Heart right ventricle (tissue), 16 donors: Measurements from ENCODE around the gene BRF1. TPM values are rescaled to one million over a fixed set of nuclear protein-coding genes. Genes with fewer than 3 reads are reported as not detected.

ENCODE experiments used
- ATAC-seq, 8 donors: fragments of 200-7000 bp; cut with Tn5 transposase; one replicate each; pipeline ENCODE4 v1.9.1; 2020; ENCODE audit warnings: mild to moderate bottlenecking in 8 of 8, moderate library complexity in 8 of 8, moderate number of reproducible peaks in 1 of 8
- DNase-seq, 2 donors: peaks; one replicate each; pipeline ENCODE4 v3.0.0-alpha.2; 2020
- H3K27ac ChIP-seq, 10 donors: fragments of 200-600 bp; sonication (generic) in 2 of 10; one replicate each; pipeline versions ENCODE4 v1.5.0 to v1.8.0; 2020 to 2022; ENCODE audit warnings: mild to moderate bottlenecking in 3 of 10
- H3K27me3 ChIP-seq, 7 donors: fragments of 200-600 bp; one replicate each; pipeline ENCODE4 v1.8.0; 2021 to 2022; ENCODE audit warnings: mild to moderate bottlenecking in 2 of 7
- H3K36me3 ChIP-seq, 9 donors: fragments of 200-600 bp; sonication (generic) in 1 of 9; one replicate each; pipeline versions ENCODE4 v1.5.0 to v1.8.0; 2020 to 2022; ENCODE audit warnings: mild to moderate bottlenecking in 2 of 9
- H3K4me1 ChIP-seq, 9 donors: fragments of 200-600 bp; sonication (generic) in 1 of 9; one replicate each; pipeline versions ENCODE4 v1.5.0 to v1.8.0; 2020 to 2022; ENCODE audit warnings: mild to moderate bottlenecking in 4 of 9
- H3K4me3 ChIP-seq, 10 donors: fragments of 200-600 bp; sonication (generic) in 2 of 10; one replicate each; pipeline versions ENCODE4 v1.5.0 to v1.8.0; 2020 to 2022; ENCODE audit warnings: mild to moderate bottlenecking in 7 of 10, moderate library complexity in 2 of 10
- H3K9me3 ChIP-seq, 11 donors: fragments of 200-600 bp in 10 of 11; sonication (generic) in 2 of 11; one replicate each; pipeline versions ENCODE4 v1.5.0 to v1.8.0; 2013 to 2022; ENCODE audit warnings: mild to moderate bottlenecking in 2 of 11, control low read depth in 1 of 11, moderate library complexity in 1 of 11
- WGBS, 2 donors: extraction: QIAGEN DNeasy Blood & Tissue Kit; methylation state at CpG; one replicate each; pipeline ENCODE4 v1.1.7; 2013; ENCODE audit warnings: inconsistent platforms in 1 of 2; 5-methylcytosine and 5-hydroxymethylcytosine counted together
- intact Hi-C, 10 donors: fragments of 100-400 bp; cut with DNase I; formaldehyde crosslinking; loops; one replicate each; pipeline versions ENCODE4 v1.11.1 to v1.14.2; 2022
- polyA plus RNA-seq, 2 donors: library from polyadenylated mRNA; stranded (reverse); fragments of 200-250 nt; gene quantifications; one replicate each; pipeline ENCODE4 v1.2.3, GENCODE V29; 2013
- total RNA-seq, 10 donors: library from RNA; stranded (reverse); fragmentation: NEBNext Ultra II Directional in 3 of 10; extraction: Animal tissue kit (Norgen Biotek cat#: 25700) in 3 of 10; gene quantifications; one replicate each; pipeline versions ENCODE4 v1.2.1 to v1.2.4, GENCODE V29; 2021 to 2023
- TF ChIP-seq, protein P1 (sequence below), 9 donors: fragments of 200-600 bp; sonication (generic) in 2 of 9; IDR thresholded peaks; one replicate each; pipeline versions ENCODE4 v1.5.0 to v1.8.0; 2021 to 2022; ENCODE audit warnings: antibody characterized with exemption in 9 of 9, mild to moderate bottlenecking in 5 of 9, moderate library complexity in 1 of 9
- donor health status: Arrhythmogenic right ventricular cardiomyopathy.
- donor health status: ischemic (EF 13 %, LVEDD 7.1; RV severe dilation, severe dysfunction).
- donor health status: healthy with polysubstance abuse.
- donor health status: DM: no; HTN: yes; CAD: no.
- donor health status: DM: no; HTN: no; CAD: no.
- donor health status: ischemic (EF 25% LVEDD 6.9; RV normal size, moderate dysfunction).
- donor health status: ischemic (EF 25% LVEDD 5.7; RV mildly dilated, moderate dysfunction).
- donor health status: healthy.
- donor health status: DM: yes; HTN: yes; CAD: no.
- donor health status: Ischemic cardiomyopathy.
- donor health status: ischemic (EF 35%, LVEDD 5.7; RV mildly dilated, moderate dysfunction).
- donor health status: nonischemic (EF 11% LVEDD 7.7; RV severe dilation, severe dysfunction).
- donor health status: DM: yes; HTN: yes; CAD: no.
- donor health status: PGD.
- donor health status: ischemic (EF 29% LVEDD 5.4; RV normal size, mild dysfunction).
- donor health status: nonischemic (EF 23%, LVEDD 6.1; RV moderate dilation, normal function).

Gene BRF1
- total and polyA plus RNA-seq, 12 donors = 12.7 to 30.8 (median 16.2) TPM

DNA sequence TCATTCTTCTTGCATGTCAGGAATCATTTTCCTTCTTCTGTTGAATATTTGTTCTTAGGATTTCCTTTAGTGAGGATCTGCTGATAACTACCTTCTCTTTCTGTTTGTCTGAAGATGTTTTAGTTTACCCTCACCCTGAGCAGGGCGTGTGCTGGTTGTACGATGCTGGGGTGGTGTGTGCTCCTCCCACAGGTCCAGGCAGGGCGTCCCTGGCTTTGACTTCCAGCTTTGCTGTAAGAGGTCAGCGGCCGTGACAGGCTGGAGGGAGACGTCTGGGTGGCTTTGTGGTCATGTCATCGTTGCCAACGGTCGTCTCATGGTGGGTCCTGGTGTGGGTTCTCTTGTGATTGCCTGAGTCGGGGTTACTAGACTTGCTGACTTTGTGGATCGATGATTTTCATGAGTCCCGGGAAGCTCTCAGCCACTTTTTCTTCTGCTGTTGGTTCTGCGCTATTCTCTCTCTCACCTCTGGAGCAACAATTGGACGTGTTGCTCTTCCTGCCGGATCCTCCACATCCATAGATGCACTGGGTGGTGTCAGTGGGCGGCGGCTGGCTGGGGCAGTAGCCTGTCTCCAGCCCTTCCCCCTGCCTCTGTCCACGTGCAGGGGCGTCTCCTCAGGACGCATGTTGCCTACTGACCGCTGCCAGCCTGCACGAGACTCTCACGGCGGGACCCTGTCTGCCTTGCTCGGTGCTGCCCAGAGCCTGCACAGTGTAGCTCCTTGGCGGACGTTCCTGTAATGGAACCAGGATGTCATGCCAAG is 22.2 kb upstream of the BRF1 start:
- 63% methylated on average over 27 of the region's 27 CpGs for WGBS, 2 donors
- peak; percentile 3 to 46 (median 20) for ATAC-seq
- Histone ChIP-seq H3K4me1 (peaks cover 25 to 59% (median 54%) of the 10 kb centered on the region in 9 donors), H3K27me3 (no peaks in the 10 kb centered on the region), H3K36me3 (peaks cover 0 to 5% (median 0%) of the 10 kb centered on the region in 9 donors), H3K9me3 (no peaks in the 10 kb centered on the region), H3K27ac (peak overlapping the region in 7 of 10 donors; percentile 28 to 83 (median 71)), H3K4me3 (no peak overlapping the region)
- TF ChIP-seq, protein P1, sequence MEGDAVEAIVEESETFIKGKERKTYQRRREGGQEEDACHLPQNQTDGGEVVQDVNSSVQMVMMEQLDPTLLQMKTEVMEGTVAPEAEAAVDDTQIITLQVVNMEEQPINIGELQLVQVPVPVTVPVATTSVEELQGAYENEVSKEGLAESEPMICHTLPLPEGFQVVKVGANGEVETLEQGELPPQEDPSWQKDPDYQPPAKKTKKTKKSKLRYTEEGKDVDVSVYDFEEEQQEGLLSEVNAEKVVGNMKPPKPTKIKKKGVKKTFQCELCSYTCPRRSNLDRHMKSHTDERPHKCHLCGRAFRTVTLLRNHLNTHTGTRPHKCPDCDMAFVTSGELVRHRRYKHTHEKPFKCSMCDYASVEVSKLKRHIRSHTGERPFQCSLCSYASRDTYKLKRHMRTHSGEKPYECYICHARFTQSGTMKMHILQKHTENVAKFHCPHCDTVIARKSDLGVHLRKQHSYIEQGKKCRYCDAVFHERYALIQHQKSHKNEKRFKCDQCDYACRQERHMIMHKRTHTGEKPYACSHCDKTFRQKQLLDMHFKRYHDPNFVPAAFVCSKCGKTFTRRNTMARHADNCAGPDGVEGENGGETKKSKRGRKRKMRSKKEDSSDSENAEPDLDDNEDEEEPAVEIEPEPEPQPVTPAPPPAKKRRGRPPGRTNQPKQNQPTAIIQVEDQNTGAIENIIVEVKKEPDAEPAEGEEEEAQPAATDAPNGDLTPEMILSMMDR (IDR thresholded peaks at IDR 0.05) = no peak
- no peak for DNase-seq
- intact Hi-C loops = no loop called here

GRCh38 chr14:105317546-105317945 is 16.7 kb upstream of the BRF1 start:
- 44 to 60% methylated on average over 11 of the region's 11 CpGs for WGBS, 2 donors
- ATAC-seq (peak in 2 of 8 donors; percentile 10 to 16), DNase-seq (no peak)
- TF ChIP-seq, protein P1 (IDR thresholded peaks at IDR 0.05) = peak in 1 of 9 donors; percentile 17
- intact Hi-C loops = loop anchor here in 2 of 10 donors (5.0 kb wide), 1 partner anchor 35 kb away; no protein-coding TSS in a partner anchor
- Histone ChIP-seq H3K36me3 (peaks cover 0 to 4% (median 0%) of the 10 kb centered on the region in 9 donors), H3K27ac (peak overlapping the region in 6 of 10 donors; percentile 6 to 53 (median 27)), H3K27me3 (no peaks in the 10 kb centered on the region), H3K9me3 (no peaks in the 10 kb centered on the region), H3K4me3 (no peak overlapping the region), H3K4me1 (peaks cover 9 to 44% (median 37%) of the 10 kb centered on the region in 9 donors)

- WGBS, 2 donors = 60 to 70% methylated on average over 18 of the region's 18 CpGs
- peak overlapping the region in 1 of 10 donors; percentile 5 for H3K4me3 ChIP-seq
- peak in 1 of 8 donors; percentile 15 for ATAC-seq
- peak overlapping the region in 6 of 10 donors; percentile 6 to 53 (median 27) for H3K27ac ChIP-seq
- no peak for DNase-seq
- H3K36me3 ChIP-seq = peaks cover 0 to 1% (median 0%) of the 10 kb centered on the region in 9 donors
- peaks cover 9 to 43% (median 35%) of the 10 kb centered on the region in 9 donors for H3K4me1 ChIP-seq
- no peaks in the 10 kb centered on the region for H3K27me3 ChIP-seq
- no peaks in the 10 kb centered on the region for H3K9me3 ChIP-seq
- intact Hi-C loops = loop anchor here in 2 of 10 donors (5.0 kb wide), 1 partner anchor 35 kb away; no protein-coding TSS in a partner anchor
- TF ChIP-seq, protein P1 (IDR thresholded peaks at IDR 0.05) = no peak
Observed at GRCh38 chr14:105316968-105317510, 16.2 kb upstream of the BRF1 start.

DNA sequence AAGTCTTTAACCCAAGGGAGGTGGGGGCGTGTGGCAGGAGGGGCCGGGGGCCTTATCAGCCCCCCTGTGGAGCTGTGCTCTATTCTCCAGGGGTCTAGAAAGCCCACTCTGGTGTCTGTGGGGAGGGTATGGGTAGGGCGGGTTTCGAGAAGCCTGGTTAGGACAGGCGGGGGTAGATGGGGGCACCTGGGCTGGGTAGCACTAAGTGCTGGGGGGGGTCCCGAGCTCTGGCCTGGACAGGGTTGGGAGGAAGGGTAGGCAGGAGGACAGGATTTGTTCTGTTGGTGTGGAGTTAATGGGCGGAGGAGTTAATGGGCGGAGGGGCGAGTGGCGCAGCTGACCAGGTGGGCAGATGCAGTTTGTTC is 15.8 kb upstream of the BRF1 start:
- DNase-seq (no peak), ATAC-seq (no peak)
- TF ChIP-seq, protein P1 (IDR thresholded peaks at IDR 0.05) = no peak
- intact Hi-C loops = loop anchor here in 2 of 10 donors (5.0 kb wide), 1 partner anchor 36 kb away; no protein-coding TSS in a partner anchor
- 88 to 91% methylated on average over 10 of the region's 10 CpGs for WGBS, 2 donors
- H3K9me3 ChIP-seq = no peaks in the 10 kb centered on the region
- no peaks in the 10 kb centered on the region for H3K27me3 ChIP-seq
- no peaks in the 10 kb centered on the region for H3K36me3 ChIP-seq
- peak overlapping the region in 3 of 10 donors; percentile 74 to 92 (median 86) for H3K4me3 ChIP-seq
- H3K27ac ChIP-seq = peak overlapping the region in 2 of 10 donors; percentile 9 to 70
- peaks cover 9 to 43% (median 35%) of the 10 kb centered on the region in 9 donors for H3K4me1 ChIP-seq
